GM21619 (cell line): Measurements from ENCODE around the gene ITGAE.

ENCODE experiments used
- ATAC-seq: cut with Tn5 transposase; IDR thresholded peaks from one replicate; pipeline ENCODE4 v1.9.1; 2021; ENCODE audit not compliant: unreplicated experiment

Gene ITGAE

DNA sequence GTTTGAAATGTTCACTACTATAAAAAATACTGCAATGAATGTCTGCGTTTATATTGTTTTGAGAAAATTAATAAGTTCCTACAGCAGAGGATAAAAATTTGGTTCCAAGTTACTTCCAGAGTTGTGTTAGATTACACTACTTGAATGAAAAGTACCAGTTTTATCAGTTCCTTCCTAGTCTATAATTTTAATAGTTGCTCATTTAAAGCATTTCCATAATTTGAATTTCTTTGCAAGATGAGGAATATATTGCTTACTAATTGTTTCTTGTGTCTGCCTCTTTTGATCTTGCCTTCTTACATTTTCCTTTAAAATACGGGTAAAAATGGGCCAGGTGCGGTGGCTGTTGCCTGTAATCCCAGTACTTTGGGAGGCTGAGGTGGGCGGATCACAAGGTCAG is 128.4 kb downstream of the ITGAE start:
- ATAC-seq = no peak

DNA sequence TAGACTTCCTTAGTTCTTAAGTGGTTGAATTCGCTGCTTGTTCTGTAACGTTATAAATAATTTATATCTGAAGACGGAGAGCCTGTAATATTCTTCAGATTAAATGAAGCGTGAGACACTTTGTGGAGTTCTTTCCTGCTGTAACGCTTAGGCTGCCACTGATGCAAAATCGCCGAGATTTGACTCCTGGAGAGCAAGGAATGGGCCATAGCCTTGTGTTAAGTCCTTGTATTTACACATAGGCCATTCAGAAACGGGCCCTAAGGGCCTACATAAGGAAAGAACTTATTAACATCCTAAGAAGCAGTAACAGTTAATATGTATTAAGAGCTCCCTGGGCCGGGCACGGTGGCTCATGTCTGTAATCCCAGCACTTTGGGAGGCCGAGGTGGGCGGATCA is 131.4 kb downstream of the ITGAE start:
- no peak for ATAC-seq

DNA sequence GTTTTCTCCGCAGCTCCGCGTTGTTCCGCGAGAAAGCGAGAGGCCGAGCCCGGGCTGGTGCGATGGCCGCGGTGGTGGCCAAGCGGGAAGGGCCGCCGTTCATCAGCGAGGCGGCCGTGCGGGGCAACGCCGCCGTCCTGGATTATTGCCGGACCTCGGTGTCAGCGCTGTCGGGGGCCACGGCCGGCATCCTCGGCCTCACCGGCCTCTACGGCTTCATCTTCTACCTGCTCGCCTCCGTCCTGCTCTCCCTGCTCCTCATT is 132.0 kb downstream of the ITGAE start:
- ATAC-seq = peak; percentile 1

DNA sequence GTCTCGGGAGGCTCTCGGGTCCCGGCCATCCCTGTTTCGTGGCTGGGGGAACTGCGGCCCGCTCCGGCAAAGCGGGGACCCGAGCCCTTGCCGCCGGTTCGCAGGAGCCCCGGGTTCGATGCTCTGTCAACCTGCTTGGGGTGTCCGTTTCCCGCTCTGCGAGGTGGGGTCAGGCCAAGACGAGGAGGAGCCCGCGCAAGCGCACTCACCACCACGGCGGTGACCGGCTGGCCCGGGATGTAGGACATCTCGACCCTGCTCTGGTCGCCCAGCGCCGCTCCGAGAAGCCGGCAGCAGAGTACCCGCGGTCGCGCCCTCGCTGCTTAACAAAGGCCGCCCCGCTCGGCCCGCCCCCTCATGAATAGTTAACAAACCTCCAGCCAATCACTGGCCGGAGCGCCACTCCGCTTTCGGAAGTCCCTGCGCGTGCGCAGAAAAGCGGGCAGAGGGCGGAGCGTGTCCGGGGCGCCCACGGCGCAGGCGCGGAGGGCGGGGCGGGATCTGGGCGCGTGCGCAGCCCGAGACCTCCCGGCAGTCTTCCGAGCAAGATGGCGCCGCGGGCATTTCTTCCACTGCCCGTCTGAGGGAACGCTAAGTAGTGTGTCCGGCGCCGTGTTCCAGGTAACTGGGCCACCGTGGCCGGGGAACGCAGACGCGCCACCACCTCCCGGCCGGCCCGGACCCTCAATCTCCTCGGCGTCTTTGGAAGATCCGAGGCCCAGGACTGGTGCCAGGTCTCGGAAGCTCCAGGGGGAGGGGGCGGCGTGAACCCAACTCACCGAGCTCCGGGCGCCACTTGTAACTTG is 132.5 kb downstream of the ITGAE start, which contains the start of the genes EMC6 and TAX1BP3:
EMC6 (plus strand) TSS at position 534 of the 806 bp plus-strand sequence. CDS start 335 bp downstream, outside the sequence.
TAX1BP3 (minus strand) TSS at position 300 of the 806 bp plus-strand sequence; CDS start at position 248, 52 bp downstream.
- peak; percentile 84 for ATAC-seq

DNA sequence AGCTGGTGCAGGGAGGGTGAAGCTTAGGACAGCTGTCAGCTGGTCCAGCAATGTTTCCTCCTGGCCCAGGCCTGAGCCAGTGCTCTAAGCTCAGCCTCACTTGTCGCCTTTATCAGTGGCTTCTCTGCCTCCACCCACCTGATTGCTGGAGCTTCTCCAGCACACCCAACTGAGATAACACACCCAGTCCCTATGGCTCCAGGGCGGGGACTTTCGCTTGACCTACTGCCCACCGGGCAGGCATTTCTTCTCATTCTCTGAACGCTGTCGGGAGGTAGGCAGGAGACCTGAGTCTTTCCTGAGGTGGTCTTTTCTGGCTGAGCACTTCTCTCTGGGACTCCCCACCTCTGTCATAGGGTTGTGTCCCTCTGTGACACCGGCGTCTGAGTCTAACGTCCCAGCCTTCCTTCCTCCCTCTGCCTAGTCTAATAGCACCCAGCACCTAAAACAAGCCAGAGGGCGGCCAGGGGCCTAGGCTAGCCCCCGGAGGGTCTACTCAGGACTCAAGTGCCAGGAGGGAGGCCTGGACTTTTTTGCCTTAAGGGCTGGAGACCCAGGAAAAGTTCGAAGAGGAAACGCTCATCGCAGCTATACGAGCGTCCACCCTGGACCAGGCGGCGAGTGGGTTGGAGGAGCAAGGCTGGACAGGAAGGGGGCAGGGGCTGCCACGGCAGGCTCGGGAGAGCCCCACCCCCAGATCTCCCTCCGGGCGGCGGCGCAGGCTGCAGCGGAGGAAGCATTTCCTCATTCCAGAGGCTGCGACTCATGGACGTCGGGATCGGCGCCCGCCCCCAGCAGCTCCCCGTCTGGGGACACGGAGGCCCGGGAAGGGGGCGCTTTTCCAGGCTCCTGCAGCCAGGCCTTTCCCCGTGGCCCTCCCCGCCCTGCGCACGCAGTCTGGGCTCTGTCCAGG is 133.4 kb downstream of the ITGAE start:
- ATAC-seq = peak; percentile 13

DNA sequence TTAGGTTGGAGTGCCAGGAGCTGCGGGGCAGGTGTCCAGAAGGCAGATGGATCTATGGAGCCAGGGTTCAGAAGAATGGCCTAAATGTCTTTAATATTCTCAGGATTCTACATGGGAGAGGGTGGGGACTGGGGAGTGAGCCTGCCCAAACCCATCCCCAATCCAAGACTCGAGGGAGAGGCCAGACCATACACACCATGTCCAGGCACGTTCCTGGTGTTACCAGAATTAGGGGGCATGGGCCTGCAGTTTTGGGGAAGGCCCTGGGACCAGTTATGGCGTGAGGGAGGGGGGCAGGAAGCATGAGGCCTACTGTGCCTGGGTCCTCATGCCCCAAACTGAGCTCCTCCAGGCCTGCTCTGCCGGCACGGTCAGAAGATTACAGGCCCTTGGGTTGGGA is 134.5 kb downstream of the ITGAE start:
- no peak for ATAC-seq

DNA sequence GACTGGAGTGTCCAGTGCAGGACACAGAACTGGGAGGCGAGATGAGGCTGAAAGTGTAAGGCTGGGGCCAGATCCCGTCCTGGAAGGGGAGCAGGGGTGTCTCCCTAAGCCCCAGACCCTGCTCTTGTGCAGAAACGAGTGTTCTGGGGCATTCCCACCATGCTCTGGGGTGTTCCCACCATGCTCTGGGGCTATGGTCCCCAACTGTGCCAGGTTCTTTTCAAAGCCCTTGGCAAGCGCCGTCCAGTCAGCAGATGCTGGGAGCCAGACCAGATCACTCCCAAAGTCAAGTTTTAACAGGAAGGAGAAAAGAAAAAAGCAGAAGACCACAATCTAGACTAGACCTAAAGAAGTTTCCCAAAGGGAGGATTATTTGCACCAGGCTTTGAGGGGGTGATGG is 135.2 kb downstream of the ITGAE start:
- ATAC-seq = no peak
